Keratinocyte (primary cell): ENCODE results near the gene PLEKHB2. TPM values are rescaled to one million over a fixed set of nuclear protein-coding genes. Genes with fewer than 3 reads are reported as not detected.

ENCODE experiments used
- DNase-seq: peaks from one replicate; pipeline ENCODE4 v3.0.0-alpha.2; 2011; ENCODE audit warnings: low read depth, missing footprints, low spot score
- FAIRE-seq: peaks from 2 replicates; lab custom pipeline; 2011; peaks lifted over from hg19 to GRCh38; lab: Jason Lieb, UNC
- H2AFZ ChIP-seq: 2 replicates; pipeline ENCODE4 v1.6.0; 2012; ENCODE audit warnings: low read length, control low read depth, inconsistent platforms; ENCODE audit not compliant: control insufficient read depth
- H3K27ac ChIP-seq: 2 replicates; pipeline ENCODE4 v1.5.1; 2011; ENCODE audit warnings: low read length; ENCODE audit not compliant: control insufficient read depth, insufficient read depth
- H3K27me3 ChIP-seq: 3 replicates; pipeline ENCODE4 v1.6.0; 2011; ENCODE audit warnings: low read length; ENCODE audit not compliant: control insufficient read depth, insufficient read depth; ENCODE audit errors: extremely low read depth
- H3K36me3 ChIP-seq, 2 experiments: 2 replicates in 1 of 2; 3 replicates in 1 of 2; pipeline ENCODE4 v1.5.1; 2011; ENCODE audit warnings: low read length in 2 of 2, mild to moderate bottlenecking in 1 of 2; ENCODE audit not compliant: control insufficient read depth in 2 of 2, insufficient read depth in 2 of 2; ENCODE audit errors: extremely low read depth in 1 of 2
- H3K4me1 ChIP-seq: 3 replicates; pipeline ENCODE4 v1.5.1; 2011; ENCODE audit warnings: low read length; ENCODE audit not compliant: control insufficient read depth, insufficient read depth; ENCODE audit errors: extremely low read depth
- H3K4me2 ChIP-seq: 3 replicates; pipeline ENCODE4 v1.6.0; 2011; ENCODE audit warnings: low read depth, low read length; ENCODE audit not compliant: control insufficient read depth, insufficient read depth; ENCODE audit errors: extremely low read depth
- H3K4me3 ChIP-seq, 3 experiments: fragments of 200-600 bp in 1 of 3; sonication (generic) in 1 of 3; 2 replicates in 2 of 3; 3 replicates in 1 of 3; pipeline ENCODE4 v1.5.1; 2011 to 2016; ENCODE audit warnings: low read length in 3 of 3, mild to moderate bottlenecking in 3 of 3, control low read depth in 2 of 3, inconsistent platforms in 1 of 3, low read depth in 1 of 3, mixed read lengths in 1 of 3, mixed run types in 1 of 3, moderate library complexity in 1 of 3; ENCODE audit not compliant: control insufficient read depth in 2 of 3, insufficient read depth in 2 of 3; ENCODE audit errors: extremely low read depth in 1 of 3
- H3K79me2 ChIP-seq: 2 replicates; pipeline ENCODE4 v1.6.0; 2012; ENCODE audit warnings: low read length; ENCODE audit not compliant: control insufficient read depth, insufficient read depth
- H3K9ac ChIP-seq: 3 replicates; pipeline ENCODE4 v1.6.0; 2011; ENCODE audit warnings: low read length; ENCODE audit not compliant: control insufficient read depth, insufficient read depth; ENCODE audit errors: extremely low read depth
- H3K9me1 ChIP-seq: 3 replicates; pipeline ENCODE4 v1.6.0; 2011; ENCODE audit warnings: low read length; ENCODE audit not compliant: control insufficient read depth, insufficient read depth; ENCODE audit errors: extremely low read depth
- H3K9me3 ChIP-seq: 2 replicates; pipeline ENCODE4 v1.5.1; 2012; ENCODE audit warnings: low read depth, low read length; ENCODE audit not compliant: control insufficient read depth
- H4K20me1 ChIP-seq: 3 replicates; pipeline ENCODE4 v1.6.0; 2011; ENCODE audit warnings: low read length; ENCODE audit not compliant: control insufficient read depth, insufficient read depth; ENCODE audit errors: extremely low read depth
- EZH2 ChIP-seq: IDR thresholded peaks from one replicate; pipeline ENCODE4 v1.6.1; 2012; ENCODE audit warnings: inconsistent platforms, mild to moderate bottlenecking, low read length, moderate library complexity
- dilution Hi-C: fragments of 300-500 bp; cut with MboI; formaldehyde crosslinking; loops from one replicate; pipeline ENCODE4 v1.7.0; 2020; ENCODE audit warnings: low sequenced_read_pairs; ENCODE audit not compliant: extremely low pct_ligation_motif_present
- polyA plus RNA-seq, 5 experiments: library from polyadenylated mRNA; depleted of rRNA in 3 of 5; stranded (reverse) in 3 of 5; stranded (forward) in 1 of 5; unstranded in 1 of 5; fragments of >200 nt; gene quantifications; 1 replicate in 1 of 5; 2 replicates in 3 of 5; 3 replicates in 1 of 5; pipeline versions ENCODE4 v1.2.1 to v1.2.3, GENCODE V29; 2011 to 2012; ENCODE audit warnings: missing spikeins in 2 of 5, low read depth in 1 of 5, low replicate concordance in 1 of 5
- TF ChIP-seq, protein P1 (sequence below), 3 experiments: IDR thresholded peaks in 1 of 3; conservative IDR thresholded peaks in 1 of 3; optimal IDR thresholded peaks in 1 of 3; 2 replicates in 2 of 3; 3 replicates in 1 of 3; pipeline versions ENCODE3 to v1.5.1; 2011; ENCODE audit warnings: low read length in 3 of 3, mild to moderate bottlenecking in 3 of 3, moderate library complexity in 2 of 3, control low read depth in 1 of 3, inconsistent platforms in 1 of 3; ENCODE audit not compliant: insufficient read depth in 2 of 3; ENCODE audit errors: extremely low read depth in 1 of 3

The PLEKHB2 gene
- polyA plus RNA-seq, 1 donor (not counting 4 experiments of a cell fraction or from before 2014, with no cell fraction given), result 77.0 TPM

- Histone ChIP-seq H3K9me3 (no peaks in the 10 kb centered on the region), H2AFZ (no peak overlapping the region), H3K27me3 (no peaks in the 10 kb centered on the region), H3K36me3 (peaks cover 12 to 16% of the 10 kb centered on the region in 2 experiments), H3K4me3 (no peak overlapping the region), H3K4me2 (no peak overlapping the region), H4K20me1 (no peaks in the 10 kb centered on the region), H3K27ac (no peak overlapping the region), H3K4me1 (no peaks in the 10 kb centered on the region), H3K79me2 (peaks cover 58% of the 10 kb centered on the region), H3K9ac (no peak overlapping the region), H3K9me1 (no peaks in the 10 kb centered on the region)
- no peak for TF ChIP-seq EZH2
- TF ChIP-seq, protein P1, sequence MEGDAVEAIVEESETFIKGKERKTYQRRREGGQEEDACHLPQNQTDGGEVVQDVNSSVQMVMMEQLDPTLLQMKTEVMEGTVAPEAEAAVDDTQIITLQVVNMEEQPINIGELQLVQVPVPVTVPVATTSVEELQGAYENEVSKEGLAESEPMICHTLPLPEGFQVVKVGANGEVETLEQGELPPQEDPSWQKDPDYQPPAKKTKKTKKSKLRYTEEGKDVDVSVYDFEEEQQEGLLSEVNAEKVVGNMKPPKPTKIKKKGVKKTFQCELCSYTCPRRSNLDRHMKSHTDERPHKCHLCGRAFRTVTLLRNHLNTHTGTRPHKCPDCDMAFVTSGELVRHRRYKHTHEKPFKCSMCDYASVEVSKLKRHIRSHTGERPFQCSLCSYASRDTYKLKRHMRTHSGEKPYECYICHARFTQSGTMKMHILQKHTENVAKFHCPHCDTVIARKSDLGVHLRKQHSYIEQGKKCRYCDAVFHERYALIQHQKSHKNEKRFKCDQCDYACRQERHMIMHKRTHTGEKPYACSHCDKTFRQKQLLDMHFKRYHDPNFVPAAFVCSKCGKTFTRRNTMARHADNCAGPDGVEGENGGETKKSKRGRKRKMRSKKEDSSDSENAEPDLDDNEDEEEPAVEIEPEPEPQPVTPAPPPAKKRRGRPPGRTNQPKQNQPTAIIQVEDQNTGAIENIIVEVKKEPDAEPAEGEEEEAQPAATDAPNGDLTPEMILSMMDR (optimal IDR thresholded peaks at IDR 0.05 in 1 of 3, IDR thresholded peaks at IDR 0.05 in 1 of 3, conservative IDR thresholded peaks at IDR 0.05 in 1 of 3; ENCODE audit: extremely low read depth in 1 of 3, insufficient read depth in 2 of 3, low read length in 3 of 3), result no peak
- dilution Hi-C loops, result no loop called here
- DNase-seq (no peak), FAIRE-seq (no peak)
These were observed 16.3 kb downstream of the PLEKHB2 start for GRCh38 chr2:131121464-131121863.

DNA sequence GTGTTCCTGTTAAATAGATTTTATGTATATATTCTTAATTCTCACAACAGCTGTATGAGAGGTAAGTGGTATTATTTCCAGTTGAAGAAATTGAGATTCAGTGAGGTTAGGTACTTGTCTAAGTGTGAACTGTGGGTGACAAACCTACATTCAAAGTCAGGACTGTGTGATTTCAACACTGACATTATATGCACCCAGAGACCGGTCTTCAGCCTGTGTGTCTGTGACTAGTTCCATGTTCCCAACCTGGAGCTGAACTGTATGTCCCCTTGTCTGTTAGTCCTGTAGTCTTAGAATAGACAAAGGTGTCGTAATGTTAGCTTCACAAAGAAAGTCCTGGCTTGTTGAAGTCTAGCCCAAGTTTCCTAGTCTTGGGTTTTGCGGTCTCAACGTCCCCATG is 17.4 kb downstream of the PLEKHB2 start:
- H3K4me3 ChIP-seq, result no peak overlapping the region
- peaks cover 48% of the 10 kb centered on the region for H3K79me2 ChIP-seq
- H3K9ac ChIP-seq, result no peak overlapping the region
- no peak overlapping the region for H3K27ac ChIP-seq
- H3K4me1 ChIP-seq, result no peaks in the 10 kb centered on the region
- peaks cover 15 to 21% of the 10 kb centered on the region in 2 experiments for H3K36me3 ChIP-seq
- DNase-seq (no peak), FAIRE-seq (no peak)
- no peak overlapping the region for H3K4me2 ChIP-seq
- no peaks in the 10 kb centered on the region for H4K20me1 ChIP-seq
- no peaks in the 10 kb centered on the region for H3K9me3 ChIP-seq
- H3K27me3 ChIP-seq, result no peaks in the 10 kb centered on the region
- dilution Hi-C loops, result no loop called here
- no peaks in the 10 kb centered on the region for H3K9me1 ChIP-seq
- TF ChIP-seq EZH2, result no peak
- TF ChIP-seq, protein P1 (optimal IDR thresholded peaks at IDR 0.05 in 1 of 3, IDR thresholded peaks at IDR 0.05 in 1 of 3, conservative IDR thresholded peaks at IDR 0.05 in 1 of 3; ENCODE audit: extremely low read depth in 1 of 3, insufficient read depth in 2 of 3, low read length in 3 of 3), result no peak
- no peak overlapping the region for H2AFZ ChIP-seq
